ENCODE measurements around the gene GRID2. TPM values are rescaled to one million over a fixed set of nuclear protein-coding genes. Genes with fewer than 3 reads are reported as not detected.

GRID2 gene
- polyA plus RNA-seq, 1 donor (not counting 4 experiments of a cell fraction or from before 2014, with no cell fraction given) = not detected

DNA sequence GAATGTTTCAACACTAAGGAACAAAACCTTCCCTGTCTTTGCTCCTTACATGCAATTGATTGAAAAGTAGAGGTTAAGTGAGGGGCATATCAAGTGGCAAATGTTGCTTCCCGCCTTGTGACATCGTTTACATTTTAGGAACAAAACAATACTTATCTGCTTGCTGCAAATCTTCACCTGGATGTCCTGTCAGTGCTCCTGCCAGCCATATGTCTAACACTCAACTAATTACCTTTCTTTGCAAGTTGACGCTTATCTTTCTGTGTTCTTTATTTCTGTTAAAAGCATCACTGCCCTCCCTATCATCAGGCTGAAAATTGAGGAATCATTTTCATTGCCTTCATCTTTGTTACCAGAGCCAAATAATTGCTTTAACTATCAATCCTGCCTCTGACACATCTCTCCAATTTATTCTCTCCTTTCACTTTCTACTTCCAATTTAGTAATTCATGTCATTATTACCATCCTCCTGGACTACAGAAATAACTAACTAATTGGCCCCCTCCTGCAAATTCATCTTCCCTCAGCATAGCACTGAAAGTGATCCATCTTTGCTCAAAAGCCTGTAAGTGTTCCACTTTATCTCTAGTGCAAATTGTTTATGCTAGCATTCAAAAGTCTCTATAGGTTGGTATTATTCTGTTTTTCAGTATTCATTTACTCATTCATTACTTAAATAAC, 1226.1 kb downstream of the GRID2 start:
- TF ChIP-seq EZH2 (IDR thresholded peaks at IDR 0.05; ENCODE audit: low read length) = no peak
- TF ChIP-seq CTCF (optimal IDR thresholded peaks at IDR 0.05 in 1 of 3, IDR thresholded peaks at IDR 0.05 in 1 of 3, conservative IDR thresholded peaks at IDR 0.05 in 1 of 3; ENCODE audit: extremely low read depth in 1 of 3, insufficient read depth in 2 of 3, low read length in 3 of 3) = no peak
- no peak overlapping the region for H3K27ac ChIP-seq (ENCODE audit: control insufficient read depth, insufficient read depth, low read length)
- H3K4me3 ChIP-seq (ENCODE audit: control insufficient read depth in 2 of 3, extremely low read depth in 1 of 3, insufficient read depth in 2 of 3, low read depth in 1 of 3, low read length in 3 of 3) = no peak overlapping the region
- no peaks in the 10 kb centered on the region for H3K9me3 ChIP-seq (ENCODE audit: control insufficient read depth, low read depth, low read length)
- dilution Hi-C loops (cut with MboI; ENCODE audit: extremely low pct_ligation_motif_present, low sequenced_read_pairs) = no loop called here
- H3K9me1 ChIP-seq (ENCODE audit: control insufficient read depth, extremely low read depth, insufficient read depth, low read length) = no peaks in the 10 kb centered on the region
- H3K27me3 ChIP-seq (ENCODE audit: control insufficient read depth, extremely low read depth, insufficient read depth, low read length) = no peaks in the 10 kb centered on the region
- H3K79me2 ChIP-seq (ENCODE audit: control insufficient read depth, insufficient read depth, low read length) = no peaks in the 10 kb centered on the region
- no peak overlapping the region for H3K9ac ChIP-seq (ENCODE audit: control insufficient read depth, extremely low read depth, insufficient read depth, low read length)
- H3K4me2 ChIP-seq (ENCODE audit: control insufficient read depth, extremely low read depth, insufficient read depth, low read depth, low read length) = no peak overlapping the region
- H3K36me3 ChIP-seq (ENCODE audit: control insufficient read depth in 2 of 2, extremely low read depth in 1 of 2, insufficient read depth in 2 of 2, low read length in 2 of 2) = no peaks in the 10 kb centered on the region
- FAIRE-seq (no peak), DNase-seq (ENCODE audit: low read depth, low spot score) (no peak)
- H2AFZ ChIP-seq (ENCODE audit: control insufficient read depth, low read length) = no peak overlapping the region
- no peaks in the 10 kb centered on the region for H4K20me1 ChIP-seq (ENCODE audit: control insufficient read depth, extremely low read depth, insufficient read depth, low read length)
- H3K4me1 ChIP-seq (ENCODE audit: control insufficient read depth, extremely low read depth, insufficient read depth, low read length) = no peaks in the 10 kb centered on the region

- Histone ChIP-seq H3K4me3 (ENCODE audit: control insufficient read depth in 2 of 3, extremely low read depth in 1 of 3, insufficient read depth in 2 of 3, low read depth in 1 of 3, low read length in 3 of 3) (no peak overlapping the region), H3K4me1 (ENCODE audit: control insufficient read depth, extremely low read depth, insufficient read depth, low read length) (no peaks in the 10 kb centered on the region), H3K9me1 (ENCODE audit: control insufficient read depth, extremely low read depth, insufficient read depth, low read length) (no peaks in the 10 kb centered on the region), H3K27me3 (ENCODE audit: control insufficient read depth, extremely low read depth, insufficient read depth, low read length) (no peaks in the 10 kb centered on the region), H3K27ac (ENCODE audit: control insufficient read depth, insufficient read depth, low read length) (no peak overlapping the region), H3K4me2 (ENCODE audit: control insufficient read depth, extremely low read depth, insufficient read depth, low read depth, low read length) (no peak overlapping the region), H3K9me3 (ENCODE audit: control insufficient read depth, low read depth, low read length) (no peaks in the 10 kb centered on the region), H2AFZ (ENCODE audit: control insufficient read depth, low read length) (no peak overlapping the region), H3K36me3 (ENCODE audit: control insufficient read depth in 2 of 2, extremely low read depth in 1 of 2, insufficient read depth in 2 of 2, low read length in 2 of 2) (no peaks in the 10 kb centered on the region), H4K20me1 (ENCODE audit: control insufficient read depth, extremely low read depth, insufficient read depth, low read length) (no peaks in the 10 kb centered on the region), H3K79me2 (ENCODE audit: control insufficient read depth, insufficient read depth, low read length) (no peaks in the 10 kb centered on the region), H3K9ac (ENCODE audit: control insufficient read depth, extremely low read depth, insufficient read depth, low read length) (no peak overlapping the region)
- no peak for TF ChIP-seq CTCF (optimal IDR thresholded peaks at IDR 0.05 in 1 of 3, IDR thresholded peaks at IDR 0.05 in 1 of 3, conservative IDR thresholded peaks at IDR 0.05 in 1 of 3; ENCODE audit: extremely low read depth in 1 of 3, insufficient read depth in 2 of 3, low read length in 3 of 3)
- TF ChIP-seq EZH2 (IDR thresholded peaks at IDR 0.05; ENCODE audit: low read length) = no peak
- DNase-seq (ENCODE audit: low read depth, low spot score) (no peak), FAIRE-seq (no peak)
- dilution Hi-C loops (cut with MboI; ENCODE audit: extremely low pct_ligation_motif_present, low sequenced_read_pairs) = no loop called here
Observed at GRCh38 chr4:93532234-93532633, 1228.5 kb downstream of the GRID2 start.
